Osteocyte (in vitro differentiated cells): ENCODE data around the gene PDE6A. TPM values are rescaled to one million over a fixed set of nuclear protein-coding genes. Genes with fewer than 3 reads are reported as not detected.

ENCODE experiments used
- DNase-seq: peaks from one replicate; pipeline ENCODE4 v3.0.0; 2021; ENCODE audit warnings: mixed read lengths; ENCODE audit not compliant: unreplicated experiment; ENCODE audit errors: extremely low spot score
- H3K27ac Mint-ChIP-seq: one replicate; pipeline ENCODE4 v1.8.0; 2021; ENCODE audit warnings: mild to moderate bottlenecking, mixed read lengths; ENCODE audit not compliant: unreplicated experiment
- H3K27me3 Mint-ChIP-seq: one replicate; pipeline ENCODE4 v1.8.0; 2021; ENCODE audit warnings: mixed read lengths; ENCODE audit not compliant: unreplicated experiment
- H3K36me3 Mint-ChIP-seq: one replicate; pipeline ENCODE4 v1.8.0; 2021; ENCODE audit warnings: mixed read lengths; ENCODE audit not compliant: unreplicated experiment
- H3K4me1 Mint-ChIP-seq: one replicate; pipeline ENCODE4 v1.8.0; 2021; ENCODE audit warnings: mixed read lengths; ENCODE audit not compliant: unreplicated experiment
- H3K4me3 Mint-ChIP-seq: one replicate; pipeline ENCODE4 v1.8.0; 2021; ENCODE audit warnings: mild to moderate bottlenecking, moderate library complexity, mixed read lengths; ENCODE audit not compliant: unreplicated experiment
- H3K9me3 Mint-ChIP-seq: one replicate; pipeline ENCODE4 v1.8.0; 2021; ENCODE audit warnings: mixed read lengths; ENCODE audit not compliant: unreplicated experiment
- total RNA-seq: library from RNA; stranded (reverse); gene quantifications from 2 replicates; pipeline ENCODE4 v1.2.1, GENCODE V29; 2021
- TF ChIP-seq, protein P1 (sequence below): fragments of 200-600 bp; sonication (generic); IDR thresholded peaks from 2 replicates; pipeline ENCODE4 v1.5.0; 2021; ENCODE audit warnings: antibody characterized with exemption, mild to moderate bottlenecking, moderate library complexity

PDE6A gene
- total RNA-seq, 1 donor from 2014 or later = not detected

- H3K4me1 Mint-ChIP-seq = peaks cover 13% of the 10 kb centered on the region
- H3K27me3 Mint-ChIP-seq = no peaks in the 10 kb centered on the region
- H3K4me3 Mint-ChIP-seq = no peak overlapping the region
- no peaks in the 10 kb centered on the region for H3K36me3 Mint-ChIP-seq
- H3K27ac Mint-ChIP-seq = no peak overlapping the region
- TF ChIP-seq, protein P1, sequence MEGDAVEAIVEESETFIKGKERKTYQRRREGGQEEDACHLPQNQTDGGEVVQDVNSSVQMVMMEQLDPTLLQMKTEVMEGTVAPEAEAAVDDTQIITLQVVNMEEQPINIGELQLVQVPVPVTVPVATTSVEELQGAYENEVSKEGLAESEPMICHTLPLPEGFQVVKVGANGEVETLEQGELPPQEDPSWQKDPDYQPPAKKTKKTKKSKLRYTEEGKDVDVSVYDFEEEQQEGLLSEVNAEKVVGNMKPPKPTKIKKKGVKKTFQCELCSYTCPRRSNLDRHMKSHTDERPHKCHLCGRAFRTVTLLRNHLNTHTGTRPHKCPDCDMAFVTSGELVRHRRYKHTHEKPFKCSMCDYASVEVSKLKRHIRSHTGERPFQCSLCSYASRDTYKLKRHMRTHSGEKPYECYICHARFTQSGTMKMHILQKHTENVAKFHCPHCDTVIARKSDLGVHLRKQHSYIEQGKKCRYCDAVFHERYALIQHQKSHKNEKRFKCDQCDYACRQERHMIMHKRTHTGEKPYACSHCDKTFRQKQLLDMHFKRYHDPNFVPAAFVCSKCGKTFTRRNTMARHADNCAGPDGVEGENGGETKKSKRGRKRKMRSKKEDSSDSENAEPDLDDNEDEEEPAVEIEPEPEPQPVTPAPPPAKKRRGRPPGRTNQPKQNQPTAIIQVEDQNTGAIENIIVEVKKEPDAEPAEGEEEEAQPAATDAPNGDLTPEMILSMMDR = no peak
- no peak for DNase-seq
- H3K9me3 Mint-ChIP-seq = no peaks in the 10 kb centered on the region
These were observed 114.0 kb downstream of the PDE6A start for GRCh38 chr5:149830579-149830978.

- no peaks in the 10 kb centered on the region for H3K9me3 Mint-ChIP-seq
- TF ChIP-seq, protein P1 = peak; percentile 27
- peaks cover 13% of the 10 kb centered on the region for H3K4me1 Mint-ChIP-seq
- H3K27me3 Mint-ChIP-seq = no peaks in the 10 kb centered on the region
- no peak for DNase-seq
- no peak overlapping the region for H3K4me3 Mint-ChIP-seq
- H3K36me3 Mint-ChIP-seq = no peaks in the 10 kb centered on the region
- no peak overlapping the region for H3K27ac Mint-ChIP-seq
These were observed 114.6 kb downstream of the PDE6A start for GRCh38 chr5:149829954-149830353.

GRCh38 chr5:149828161-149829011, 116.2 kb downstream of the PDE6A start:
- H3K4me3 Mint-ChIP-seq = no peak overlapping the region
- no peaks in the 10 kb centered on the region for H3K27me3 Mint-ChIP-seq
- H3K36me3 Mint-ChIP-seq = no peaks in the 10 kb centered on the region
- TF ChIP-seq, protein P1 = peak; percentile 93
- H3K9me3 Mint-ChIP-seq = no peaks in the 10 kb centered on the region
- DNase-seq = peak; percentile 94
- no peak overlapping the region for H3K27ac Mint-ChIP-seq
- H3K4me1 Mint-ChIP-seq = peaks cover 13% of the 10 kb centered on the region

GRCh38 chr5:149827546-149827945, 117.0 kb downstream of the PDE6A start:
- Mint-ChIP-seq H3K36me3 (no peaks in the 10 kb centered on the region), H3K4me3 (no peak overlapping the region), H3K9me3 (no peaks in the 10 kb centered on the region), H3K27ac (no peak overlapping the region), H3K4me1 (peaks cover 13% of the 10 kb centered on the region), H3K27me3 (no peaks in the 10 kb centered on the region)
- TF ChIP-seq, protein P1 = no peak
- DNase-seq = no peak

- TF ChIP-seq, protein P1 = no peak
- no peak for DNase-seq
- Mint-ChIP-seq H3K27ac (no peak overlapping the region), H3K36me3 (no peaks in the 10 kb centered on the region), H3K4me1 (peaks cover 13% of the 10 kb centered on the region), H3K27me3 (no peaks in the 10 kb centered on the region), H3K4me3 (no peak overlapping the region), H3K9me3 (no peaks in the 10 kb centered on the region)
These were observed 117.5 kb downstream of the PDE6A start for GRCh38 chr5:149827086-149827485.
